ENCODE results near the gene CNOT4. TPM values are rescaled to one million over a fixed set of nuclear protein-coding genes. Genes with fewer than 3 reads are reported as not detected.

CNOT4 gene
- total and polyA plus RNA-seq, 2 of the 4 experiments (the other 2 are of a cell fraction) = 7.0 to 8.1 TPM

DNA sequence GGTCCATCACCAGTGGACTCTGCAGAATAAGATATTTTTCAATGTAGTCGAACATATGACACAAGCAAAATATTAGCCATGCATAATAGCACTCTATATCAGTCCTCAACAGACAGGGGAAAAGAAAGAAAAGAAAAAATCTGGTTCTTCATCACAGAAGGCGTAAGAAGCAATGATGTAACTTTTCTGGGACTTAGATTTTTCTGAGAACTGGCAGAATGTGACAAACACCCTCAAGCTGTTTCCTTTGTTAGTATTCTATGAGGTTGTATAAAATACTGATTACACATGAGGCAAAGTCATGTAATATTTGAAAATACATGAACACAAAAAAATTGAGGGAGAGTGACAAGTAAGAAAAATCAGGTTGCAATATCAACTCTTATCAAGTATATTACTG lies 84.9 kb downstream of the CNOT4 start:
- CTCF ChIA-PET = no interaction called here

More for the DNA sequence above, 84.9 kb downstream of the CNOT4 start:
- H3K36me3 ChIP-seq (ENCODE audit: control insufficient read depth, insufficient read depth, low read length) = no peaks in the 10 kb centered on the region
- H3K4ac ChIP-seq (ENCODE audit: low read depth, low read length) = no peak overlapping the region
- H3K14ac ChIP-seq (replicated peaks; ENCODE audit: low read depth, low read length) = no peak overlapping the region
- H4K5ac ChIP-seq (ENCODE audit: low read depth, low read length) = no peak overlapping the region
- no peak overlapping the region for H2AK5ac ChIP-seq (ENCODE audit: low read depth, low read length)
- H4K91ac ChIP-seq (ENCODE audit: insufficient read depth, low read depth, low read length) = no peak overlapping the region
- no peaks in the 10 kb centered on the region for H3K27me3 ChIP-seq (ENCODE audit: control insufficient read depth, insufficient read depth, low read length)
- H3K27ac ChIP-seq (ENCODE audit: insufficient read depth, low read length) = no peak overlapping the region
- no peak overlapping the region for H3K23ac ChIP-seq (ENCODE audit: low read depth, low read length)
- BruUV-seq (replicated peaks) = no TSS peak
- TF ChIP-seq RFX5 (IDR thresholded peaks at IDR 0.05; ENCODE audit: low read depth, low read length) (no peak), NFE2L2 (IDR thresholded peaks at IDR 0.05; ENCODE audit: low read depth, low read length) (no peak), CEBPB (IDR thresholded peaks at IDR 0.05; ENCODE audit: low read depth, low read length) (no peak), FOS (IDR thresholded peaks at IDR 0.05; ENCODE audit: low read depth, low read length) (no peak), CHD1 (IDR thresholded peaks at IDR 0.05; ENCODE audit: low read depth, low read length) (no peak), ELK1 (IDR thresholded peaks at IDR 0.05; ENCODE audit: borderline replicate concordance, low read depth, low read length) (no peak), RAD21 (IDR thresholded peaks at IDR 0.05; ENCODE audit: low read length) (no peak), MXI1 (IDR thresholded peaks at IDR 0.05; ENCODE audit: borderline replicate concordance, low read depth, low read length) (no peak)
- TF ChIP-seq, protein P1, sequence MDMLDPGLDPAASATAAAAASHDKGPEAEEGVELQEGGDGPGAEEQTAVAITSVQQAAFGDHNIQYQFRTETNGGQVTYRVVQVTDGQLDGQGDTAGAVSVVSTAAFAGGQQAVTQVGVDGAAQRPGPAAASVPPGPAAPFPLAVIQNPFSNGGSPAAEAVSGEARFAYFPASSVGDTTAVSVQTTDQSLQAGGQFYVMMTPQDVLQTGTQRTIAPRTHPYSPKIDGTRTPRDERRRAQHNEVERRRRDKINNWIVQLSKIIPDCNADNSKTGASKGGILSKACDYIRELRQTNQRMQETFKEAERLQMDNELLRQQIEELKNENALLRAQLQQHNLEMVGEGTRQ (IDR thresholded peaks at IDR 0.05; ENCODE audit: low read depth, low read length) = no peak
- no CpG with 5 or more reads among the region's 2 CpGs for WGBS, 2 experiments (ENCODE audit: extremely low coverage in 2 of 2, insufficient read length in 1 of 2)
- ATAC-seq (ENCODE audit: low read depth) (no peak), DNase-seq (no peak)
- no peak overlapping the region for H2AFZ ChIP-seq (replicated peaks; ENCODE audit: low read length, poor library complexity)
- intact Hi-C loops (cut with micrococcal nuclease) = no loop called here
- in situ Hi-C loops (cut with MboI; ENCODE audit: low sequenced_read_pairs) = no loop called here
- no peak overlapping the region for H2AK9ac ChIP-seq (replicated peaks; ENCODE audit: low read depth, low read length, poor library complexity)
- no peak overlapping the region for H4K8ac ChIP-seq (ENCODE audit: low read depth in 2 of 2, low read length in 2 of 2)
- peaks cover 8 to 42% of the 10 kb centered on the region in 2 experiments for H3K79me1 ChIP-seq (ENCODE audit: low read depth in 1 of 2, low read length in 2 of 2)
- no peak overlapping the region for H2BK15ac ChIP-seq (ENCODE audit: low read depth, low read length)
- H3K9ac ChIP-seq (ENCODE audit: low read depth, low read length) = no peak overlapping the region
- H4K20me1 ChIP-seq (ENCODE audit: insufficient read depth, low read length) = peaks cover 11% of the 10 kb centered on the region; the same call in 1 of the 2 replicates
- H3K56ac ChIP-seq (ENCODE audit: extremely low read depth, insufficient read depth, low read length) = no peak overlapping the region
- dilution Hi-C loops (cut with HindIII; ENCODE audit: low sequenced_read_pairs, unreplicated experiment) = no loop called here
- H2BK20ac ChIP-seq (ENCODE audit: low read depth, low read length) = no peak overlapping the region
- no peaks in the 10 kb centered on the region for H3K9me3 ChIP-seq (ENCODE audit: control insufficient read depth, insufficient read depth, low read length)
- H3K4me2 ChIP-seq (ENCODE audit: low read depth, low read length) = no peak overlapping the region
- H3K4me1 ChIP-seq (ENCODE audit: control insufficient read depth, insufficient read depth, low read length) = no peaks in the 10 kb centered on the region
- H3K9me1 ChIP-seq (ENCODE audit: insufficient read depth, low read length) = no peaks in the 10 kb centered on the region
- no peak overlapping the region for H3K18ac ChIP-seq (ENCODE audit: low read depth, low read length)
- no peak overlapping the region for H2BK5ac ChIP-seq (ENCODE audit: low read depth, low read length, poor library complexity, severe bottlenecking)
- H2BK120ac ChIP-seq (ENCODE audit: low read depth, low read length) = no peak overlapping the region
- POLR2A ChIA-PET (ENCODE audit: unreplicated experiment) = no interaction called here
- H3K4me3 ChIP-seq (ENCODE audit: insufficient read depth, low read depth, low read length) = no peak overlapping the region

Measured in IMR-90 (cell line).